ENCODE data around the gene CA12.
"Not testable (repeated sequence)": the region's sequence is repeated elsewhere in the genome, so short reads cannot be mapped to it uniquely, and the experiment has no call there.

The CA12 gene

DNA sequence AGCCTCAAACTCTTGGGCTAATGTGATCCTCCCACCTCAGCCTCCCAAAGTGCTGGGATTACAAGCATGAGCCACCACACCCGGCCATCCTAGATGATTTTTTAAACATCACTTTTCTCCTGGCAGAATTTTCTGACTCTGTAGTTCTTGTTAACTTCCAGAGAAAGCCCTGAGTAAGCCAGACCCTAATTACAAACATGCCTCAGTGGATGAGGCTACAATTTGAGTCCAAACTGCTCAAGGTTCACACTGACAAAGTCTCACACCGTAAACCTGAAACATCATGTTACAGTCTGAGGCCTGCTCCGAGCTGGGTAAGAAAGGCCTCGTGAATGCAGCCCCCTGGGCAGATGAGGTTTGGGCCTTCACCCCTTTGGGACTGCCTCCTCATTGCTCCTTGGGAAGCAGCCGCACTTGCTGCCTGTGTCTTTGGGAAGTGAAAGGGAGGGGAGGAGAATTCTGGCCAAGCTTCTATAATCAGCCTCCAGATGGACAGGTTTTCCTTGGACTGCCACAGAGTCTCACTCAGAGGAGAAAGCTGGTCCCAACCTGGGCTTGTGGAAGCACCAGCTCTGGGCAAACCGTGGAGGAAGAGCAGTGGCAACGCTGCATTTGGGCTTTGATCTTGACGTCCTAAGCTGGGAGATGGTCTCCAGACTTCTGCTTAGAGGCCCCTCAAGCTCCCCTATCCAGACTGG, 46.0 kb downstream of the CA12 start:
- DNase-seq (ENCODE audit: low spot score), result no peak

DNA sequence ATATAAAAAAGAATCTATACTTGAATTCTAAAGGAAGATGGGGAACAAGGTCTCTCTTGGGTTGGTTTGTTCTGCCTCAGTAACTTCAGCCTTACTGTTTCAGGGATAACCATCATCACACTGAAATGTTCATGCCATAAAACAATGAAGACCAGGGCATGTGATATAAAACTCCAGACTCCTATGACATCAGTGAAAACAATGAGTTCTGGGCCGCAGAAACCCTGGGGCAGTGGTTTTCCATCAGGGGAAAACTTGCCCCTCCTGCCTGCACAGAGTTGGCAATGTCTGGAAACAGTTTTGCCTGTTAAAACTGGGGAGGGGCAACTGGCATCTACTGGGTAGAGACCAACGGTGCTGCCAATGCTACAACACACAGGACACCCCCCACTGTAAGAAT, 46.8 kb downstream of the CA12 start:
- DNase-seq (ENCODE audit: low spot score), result no peak

DNA sequence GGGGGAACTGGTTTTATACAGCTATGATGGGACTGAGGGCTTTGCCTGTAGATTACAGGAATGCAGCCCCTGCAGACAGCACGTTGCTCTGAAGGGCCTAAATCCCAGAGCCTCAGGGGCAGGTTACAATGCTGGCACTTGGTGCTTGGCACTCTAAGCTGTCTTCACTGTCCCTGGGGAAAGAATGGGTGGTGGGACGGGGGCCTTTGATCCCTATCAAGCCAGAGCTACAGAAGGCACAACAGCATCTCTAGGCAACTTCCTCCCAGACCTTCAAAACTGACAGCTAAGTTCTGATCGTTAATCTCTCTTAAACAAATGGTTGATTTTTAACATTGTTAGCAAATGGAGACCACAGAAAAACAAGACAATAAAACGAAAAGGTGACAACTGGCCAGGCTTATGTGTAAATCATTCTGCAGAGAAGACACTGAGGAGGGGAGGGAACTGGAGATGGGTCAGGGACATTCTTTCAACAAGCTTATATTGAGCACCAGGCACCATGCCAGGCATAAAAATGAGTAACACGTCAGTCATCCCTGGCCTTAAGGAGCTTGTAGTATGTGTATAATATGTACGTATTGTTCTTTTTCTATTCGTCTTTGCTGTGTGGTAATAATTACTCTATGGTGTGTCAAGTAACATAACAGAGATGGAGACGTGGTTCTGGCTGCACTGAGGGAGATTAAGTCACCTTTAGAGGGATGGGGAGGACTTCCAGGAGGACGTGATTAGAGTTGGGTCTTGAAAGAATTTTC, 49.1 kb downstream of the CA12 start:
- DNase-seq (ENCODE audit: low spot score), result no peak

DNA sequence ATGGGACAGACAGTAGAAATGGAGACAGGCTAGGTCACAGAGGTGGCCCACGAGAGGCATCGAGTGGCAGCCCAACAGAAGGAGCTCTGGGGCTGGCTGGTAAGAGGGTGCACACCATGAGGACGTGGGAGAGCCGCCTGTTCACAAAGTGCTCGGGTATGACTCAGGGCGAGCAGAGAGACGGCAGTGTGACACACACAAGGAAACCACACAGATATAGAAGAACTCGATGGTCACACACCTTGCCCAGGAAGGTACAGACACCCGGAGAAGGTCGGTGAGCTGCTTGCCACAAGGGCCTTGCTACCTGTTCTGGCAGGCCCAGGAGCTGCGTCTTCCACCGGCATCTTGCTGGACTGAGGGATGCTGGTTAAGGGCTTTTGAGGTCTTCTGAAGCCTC, 50.2 kb downstream of the CA12 start:
- DNase-seq (ENCODE audit: low spot score), result no peak

DNA sequence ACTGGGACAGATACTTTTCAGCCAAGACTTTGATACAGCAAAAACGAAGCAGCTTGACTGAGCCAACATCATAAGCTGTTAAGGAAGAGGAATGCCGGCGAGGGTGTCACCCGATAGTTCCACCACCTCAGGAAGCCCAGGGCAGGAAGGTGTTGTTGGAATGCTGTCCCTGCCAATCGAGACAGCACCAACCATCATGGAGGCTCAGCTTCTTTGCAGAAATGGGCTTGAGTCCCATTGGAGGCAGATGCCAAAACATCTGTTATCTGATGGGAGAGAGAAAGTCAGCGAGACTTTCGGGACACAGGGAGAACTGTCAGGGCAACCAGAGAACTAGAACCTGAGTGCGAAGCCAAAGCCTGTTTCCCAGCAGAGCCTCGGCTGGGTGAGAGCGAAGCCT, 50.7 kb downstream of the CA12 start:
- DNase-seq (ENCODE audit: low spot score), result no peak

DNA sequence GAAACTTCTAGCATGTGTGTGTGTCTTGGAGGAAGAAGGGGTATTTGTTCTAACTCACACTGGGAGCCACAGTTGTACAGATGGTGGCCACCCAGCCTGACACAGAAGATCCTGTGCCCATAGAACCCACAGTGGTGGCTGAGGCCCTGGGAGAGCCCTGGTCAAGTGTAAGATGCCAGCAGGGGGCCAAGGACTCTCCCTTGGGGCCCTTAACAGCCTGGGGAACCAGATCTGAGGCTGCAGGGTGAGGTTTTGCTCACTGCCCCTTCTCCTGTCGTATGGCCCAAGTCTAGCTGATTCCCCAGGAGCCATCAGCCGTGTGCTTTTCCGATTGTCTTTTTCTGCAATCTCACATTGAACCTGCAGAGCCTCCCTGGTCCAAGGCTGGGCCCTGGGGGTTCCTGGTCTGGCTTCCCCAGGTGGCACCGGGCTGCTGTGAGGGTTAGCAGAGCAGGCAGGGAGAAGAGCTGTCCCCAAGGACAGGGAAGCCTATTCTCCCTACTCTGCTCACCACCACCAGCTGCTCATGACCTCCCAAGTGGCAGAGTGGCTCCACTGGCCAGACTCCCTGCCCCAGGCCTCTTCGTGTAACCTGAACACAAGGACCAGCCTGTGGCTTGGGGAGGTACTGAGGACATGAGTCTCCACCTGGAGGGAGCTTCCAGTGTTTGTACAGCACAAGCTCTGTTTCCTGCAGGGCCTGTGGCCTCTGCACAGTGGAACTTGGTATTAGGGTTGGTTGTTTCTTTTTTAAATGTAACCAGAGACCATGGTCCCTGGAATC, 51.9 kb downstream of the CA12 start:
- no peak for DNase-seq (ENCODE audit: low spot score)

DNA sequence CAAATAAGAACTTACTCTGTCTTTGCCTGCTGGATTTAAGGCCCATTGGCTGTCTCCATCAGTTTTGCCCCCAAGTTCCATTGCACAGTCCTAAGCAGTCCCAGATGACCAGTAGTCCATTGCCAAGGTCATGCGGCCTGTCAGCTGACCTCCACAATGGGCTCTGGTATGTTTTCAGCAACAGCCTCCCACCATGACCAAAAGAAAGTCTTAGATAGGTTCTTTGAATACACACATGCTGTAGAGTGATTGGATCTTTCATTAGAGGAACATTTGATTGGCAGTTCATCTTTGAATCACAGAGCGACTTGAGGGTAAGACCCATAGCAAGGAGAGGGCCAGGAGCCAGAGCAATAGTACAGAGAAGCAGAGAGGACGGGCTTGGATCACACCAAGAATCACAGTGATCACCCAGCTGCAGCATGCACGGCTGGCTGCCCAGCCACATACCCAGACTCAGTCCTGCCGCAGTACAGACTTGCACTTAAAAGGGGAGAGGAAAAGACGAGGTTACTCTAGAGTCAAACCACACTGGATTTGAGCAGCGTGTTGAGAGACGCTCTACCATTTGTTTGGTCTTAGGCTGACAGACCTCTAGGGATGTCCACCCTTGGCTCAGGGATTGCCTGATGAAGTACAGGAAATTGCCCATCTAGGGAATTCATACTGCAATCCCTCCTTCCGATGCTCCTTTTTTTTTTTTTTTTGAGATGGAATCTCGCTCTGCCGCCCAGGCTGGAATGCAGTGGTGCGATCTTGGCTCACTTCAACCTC, 53.8 kb downstream of the CA12 start:
- DNase-seq (ENCODE audit: low spot score), result no peak

DNA sequence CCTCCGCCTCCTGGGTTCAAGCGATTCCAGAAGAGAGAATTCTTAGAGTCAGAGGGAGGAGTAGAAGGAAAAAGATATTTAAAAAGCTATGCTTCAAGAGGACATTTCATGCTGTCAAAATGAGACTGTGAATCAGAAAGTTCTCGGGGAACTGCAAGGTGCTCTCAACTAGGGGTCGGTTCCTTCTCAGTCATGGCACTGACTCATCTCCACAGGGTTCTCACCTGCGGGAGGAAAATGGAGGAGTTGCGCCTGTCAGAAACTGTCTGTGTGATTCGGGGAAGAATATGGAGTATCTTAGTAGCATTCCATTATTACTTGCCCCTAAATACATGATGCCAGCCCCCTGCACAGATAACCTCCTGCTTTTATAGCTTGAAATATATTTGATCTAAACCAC, 56.9 kb downstream of the CA12 start:
- no peak for DNase-seq (ENCODE audit: low spot score)

DNA sequence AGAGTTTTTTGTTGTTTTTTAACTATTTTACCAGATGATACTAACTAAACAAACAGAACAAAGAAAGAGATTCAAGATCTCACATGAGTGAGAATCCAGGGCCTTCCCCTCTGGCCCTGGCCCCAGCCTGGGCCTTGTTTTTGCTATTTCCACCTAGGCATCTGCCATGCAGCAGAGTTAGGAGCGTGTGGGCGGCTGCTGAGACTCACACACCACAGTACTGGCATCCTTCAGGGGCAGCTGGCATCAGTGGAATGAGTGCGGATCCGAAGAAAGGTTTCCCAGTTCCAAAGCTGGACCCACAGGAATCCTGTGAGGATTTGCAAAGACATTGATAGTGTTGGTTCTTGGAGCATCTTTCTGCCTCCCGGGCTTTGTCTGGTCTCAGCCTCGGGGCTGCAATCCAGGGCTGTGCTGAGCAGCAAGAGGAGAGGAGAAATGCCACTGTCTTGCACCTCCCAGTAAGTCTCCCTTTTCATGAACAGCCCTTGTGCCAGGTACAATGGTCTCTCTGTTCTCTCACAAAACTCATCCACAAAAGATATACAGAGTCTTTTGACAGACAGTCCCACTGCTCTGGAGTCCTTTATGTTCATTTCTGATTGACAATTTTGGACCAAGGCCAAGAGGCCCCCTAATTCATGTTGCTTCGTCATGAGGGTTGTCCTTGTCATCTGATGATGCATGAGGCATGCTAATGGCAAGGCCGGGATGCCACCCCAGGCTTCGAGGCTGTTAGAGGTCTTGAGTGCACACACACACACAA, 57.7 kb downstream of the CA12 start:
- no peak for DNase-seq (ENCODE audit: low spot score)

DNA sequence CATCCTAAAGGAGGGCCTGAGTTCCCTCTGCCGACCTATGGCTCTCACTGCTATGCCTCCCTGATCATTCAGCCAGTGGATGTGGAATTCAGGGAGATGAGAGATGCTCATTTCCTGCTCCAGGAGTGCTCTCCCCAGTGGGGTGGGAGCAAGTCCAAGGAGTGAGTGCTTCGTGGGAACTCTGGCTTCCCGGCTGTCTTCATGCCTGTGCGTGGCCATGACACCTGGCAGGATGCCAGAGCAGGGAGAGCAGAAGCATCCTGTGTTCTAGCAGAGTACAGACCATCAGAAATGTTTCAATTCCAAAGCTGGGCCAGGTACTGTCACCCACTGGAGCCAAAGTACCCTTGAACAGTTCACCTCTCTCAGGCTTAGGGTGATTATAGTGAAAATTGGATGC, 59.1 kb downstream of the CA12 start:
- no peak for DNase-seq (ENCODE audit: low spot score)

DNA sequence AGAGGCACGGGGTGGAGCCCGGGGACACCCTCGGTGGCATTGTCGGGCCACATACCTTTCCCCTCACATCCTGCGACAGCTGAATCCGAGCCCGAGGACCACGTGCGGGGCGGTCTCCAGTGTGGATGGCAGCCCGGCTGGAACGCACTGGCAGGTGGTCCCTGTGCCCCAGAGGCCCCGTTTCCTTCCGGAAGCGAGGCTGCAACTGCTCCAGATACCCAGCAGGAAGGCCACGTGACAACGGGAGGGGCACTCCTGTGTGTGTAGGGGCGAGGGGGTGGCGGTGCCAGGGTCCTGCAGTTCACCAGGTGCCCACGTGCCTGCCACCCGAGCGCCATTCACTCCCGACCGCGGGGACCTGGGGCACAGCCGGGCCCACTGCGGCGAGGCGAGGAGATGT, 60.2 kb downstream of the CA12 start:
- DNase-seq (ENCODE audit: low spot score), result no peak

DNA sequence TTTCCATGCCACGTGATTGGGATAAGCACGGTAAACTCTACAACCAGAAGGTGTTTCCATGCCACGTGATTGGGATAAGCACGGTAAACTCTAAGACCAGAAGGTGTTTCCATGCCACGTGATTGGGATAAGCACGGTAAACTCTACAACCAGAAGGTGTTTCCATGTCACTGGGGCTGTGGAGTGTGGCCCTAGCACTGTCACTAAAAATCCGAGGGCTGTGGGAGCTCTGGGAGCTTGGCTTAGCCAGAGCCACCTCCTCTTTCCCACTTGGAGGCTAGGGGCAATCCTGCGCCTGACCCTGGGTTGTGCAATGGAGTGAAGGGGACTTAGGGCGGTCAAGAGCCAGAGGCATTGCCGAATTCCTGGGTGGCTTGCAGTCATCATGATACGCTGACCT, 60.7 kb downstream of the CA12 start:
- DNase-seq (ENCODE audit: low spot score), result not testable (repeated sequence)

DNA sequence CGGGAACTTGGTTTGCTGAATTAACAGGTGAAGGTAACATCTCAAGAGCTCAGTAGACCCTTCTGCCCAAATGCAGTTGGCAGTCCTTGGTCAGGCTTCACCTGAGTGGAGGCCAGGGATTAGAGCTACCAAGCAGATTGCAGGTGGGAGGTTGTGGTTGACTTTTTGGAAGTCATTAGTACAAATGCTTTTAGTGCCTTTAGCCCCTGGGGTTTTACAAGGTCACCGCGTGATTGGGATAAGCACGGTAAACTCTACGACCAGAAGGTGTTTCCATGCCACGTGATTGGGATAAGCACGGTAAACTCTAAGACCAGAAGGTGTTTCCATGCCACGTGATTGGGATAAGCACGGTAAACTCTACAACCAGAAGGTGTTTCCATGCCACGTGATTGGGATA, 61.2 kb downstream of the CA12 start:
- not testable (repeated sequence) for DNase-seq (ENCODE audit: low spot score)

DNA sequence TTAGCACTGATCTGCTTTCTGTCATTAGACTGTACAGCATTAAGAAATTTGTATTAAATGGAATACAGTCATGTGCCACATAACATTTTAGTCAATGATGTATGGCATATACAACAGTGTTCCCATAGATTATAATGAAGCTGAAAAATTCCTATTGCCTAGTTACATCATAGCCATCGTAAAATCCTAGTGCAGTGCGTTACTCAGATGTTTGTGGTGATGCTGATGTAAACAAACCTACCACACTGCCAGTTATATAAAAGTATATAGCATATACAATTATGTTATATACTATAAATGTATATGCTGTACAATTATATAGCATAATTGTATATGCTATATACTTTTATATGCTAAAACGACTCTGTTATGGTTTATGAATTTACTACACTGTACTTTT, 62.6 kb downstream of the CA12 start:
- DNase-seq (ENCODE audit: low spot score), result no peak

DNA sequence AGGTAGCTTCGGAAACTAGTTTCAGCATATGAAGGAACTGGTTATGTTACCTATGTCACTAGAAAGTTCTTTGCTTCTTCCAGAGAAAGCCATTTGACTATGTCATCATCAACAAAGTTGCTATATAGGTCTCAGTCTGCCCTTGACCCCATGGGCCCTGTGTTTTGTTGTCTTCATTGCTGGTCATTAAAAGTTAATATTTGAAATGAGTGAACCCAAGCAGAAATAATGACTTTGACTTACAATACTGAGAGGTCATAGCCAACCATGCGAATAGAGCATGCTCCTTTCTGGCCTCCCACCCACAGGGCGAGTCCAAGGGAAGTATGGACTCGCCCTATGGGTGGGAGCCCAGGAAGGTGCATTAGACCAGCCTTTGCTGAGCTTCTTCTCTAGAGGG, 63.3 kb downstream of the CA12 start:
- DNase-seq (ENCODE audit: low spot score), result no peak

DNA sequence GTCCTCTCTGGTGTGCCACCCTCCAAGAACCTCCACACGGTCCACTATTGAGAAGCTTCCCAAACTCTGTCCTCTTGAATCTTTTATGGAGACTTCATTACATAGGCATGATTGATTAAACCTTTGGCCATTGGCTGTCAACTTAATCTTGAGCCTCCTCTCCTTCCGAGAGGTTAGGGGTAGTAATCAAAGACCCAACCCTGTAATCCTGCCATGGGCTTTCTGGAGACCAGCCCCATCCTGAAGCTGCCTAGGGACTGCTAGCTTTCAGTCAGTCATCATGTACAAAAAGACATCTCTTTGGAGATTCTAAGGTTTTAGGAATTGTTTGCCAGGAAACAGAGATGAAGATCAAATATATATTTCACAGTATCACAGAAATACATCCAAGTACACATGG, 67.2 kb downstream of the CA12 start:
- no peak for DNase-seq (ENCODE audit: low spot score)

DNA sequence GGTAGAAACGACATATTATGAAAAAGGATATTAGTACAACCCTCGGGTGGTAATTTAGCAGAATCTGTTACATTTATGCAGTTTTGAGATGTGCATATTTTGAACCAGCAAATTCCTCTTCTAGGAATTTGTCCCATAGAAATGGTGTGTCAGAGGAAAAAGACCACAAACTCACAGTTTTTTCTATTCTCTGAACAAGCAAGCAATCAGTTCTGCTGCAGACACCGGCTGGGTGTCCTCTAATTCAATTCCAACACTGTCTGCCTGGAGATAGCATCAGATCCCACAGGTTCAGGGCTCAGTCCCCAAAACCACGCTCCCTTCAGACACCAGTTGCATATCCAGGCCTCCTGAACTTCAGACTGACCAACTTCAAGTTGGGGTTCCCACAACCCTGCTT, 67.8 kb downstream of the CA12 start:
- no peak for DNase-seq (ENCODE audit: low spot score)

DNA sequence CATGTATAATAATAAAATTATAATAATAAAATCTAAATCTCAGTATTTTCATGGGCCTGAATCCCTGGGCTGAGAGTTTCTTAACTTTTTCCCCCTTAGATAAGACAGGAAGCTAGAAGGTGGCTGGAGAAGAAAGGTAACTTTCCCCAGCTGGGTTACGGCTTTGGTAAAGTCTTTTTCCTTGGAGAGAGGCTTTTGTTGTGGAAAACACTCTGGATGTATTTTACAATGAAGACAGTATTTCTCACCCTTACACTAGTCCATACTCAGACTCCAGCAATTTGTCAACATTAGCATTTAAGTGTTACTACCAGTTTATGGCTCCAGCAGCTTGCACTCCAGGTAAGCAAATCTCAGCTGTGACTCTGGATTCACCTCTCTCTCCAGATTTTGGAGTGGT, 69.4 kb downstream of the CA12 start:
- no peak for DNase-seq (ENCODE audit: low spot score)

DNA sequence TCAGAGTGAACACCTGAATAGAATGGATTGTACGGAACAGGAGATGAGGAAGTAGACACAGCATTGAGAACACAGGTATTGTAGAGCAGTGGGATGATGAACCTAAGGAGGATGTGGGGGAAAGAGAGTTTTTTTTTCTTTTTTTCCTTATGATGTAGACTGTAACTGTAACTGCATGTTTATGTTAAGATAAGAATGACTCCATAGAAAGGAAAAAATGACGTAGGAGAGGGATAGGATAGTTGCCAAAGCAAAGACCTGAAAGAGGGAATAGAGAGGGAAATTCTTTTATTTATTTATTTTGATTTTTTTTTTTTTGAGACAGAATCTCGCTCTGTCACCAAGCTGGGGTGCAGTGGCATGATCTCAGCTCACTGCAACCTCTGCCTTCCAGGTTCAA, 71.0 kb downstream of the CA12 start:
- no peak for DNase-seq (ENCODE audit: low spot score)

DNA sequence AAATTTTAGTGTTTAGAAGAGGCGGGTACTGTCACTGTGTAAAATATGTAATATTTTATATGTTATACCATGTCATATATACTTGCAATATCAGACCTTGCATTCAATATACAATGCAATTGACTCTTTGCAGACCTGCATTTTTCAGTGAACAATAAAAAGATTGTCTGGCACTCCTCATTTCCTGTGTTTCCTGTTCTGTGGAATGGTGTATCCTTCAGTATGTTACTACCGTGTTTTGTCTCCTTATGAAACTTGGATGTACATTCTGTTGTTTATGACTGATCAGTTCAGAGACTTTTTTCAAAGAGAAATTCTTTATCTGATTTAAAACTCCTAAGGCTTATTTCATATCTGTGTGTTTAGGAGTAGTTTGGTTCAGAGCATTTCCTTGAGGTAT, 72.7 kb downstream of the CA12 start:
- no peak for DNase-seq (ENCODE audit: low spot score)

DNA sequence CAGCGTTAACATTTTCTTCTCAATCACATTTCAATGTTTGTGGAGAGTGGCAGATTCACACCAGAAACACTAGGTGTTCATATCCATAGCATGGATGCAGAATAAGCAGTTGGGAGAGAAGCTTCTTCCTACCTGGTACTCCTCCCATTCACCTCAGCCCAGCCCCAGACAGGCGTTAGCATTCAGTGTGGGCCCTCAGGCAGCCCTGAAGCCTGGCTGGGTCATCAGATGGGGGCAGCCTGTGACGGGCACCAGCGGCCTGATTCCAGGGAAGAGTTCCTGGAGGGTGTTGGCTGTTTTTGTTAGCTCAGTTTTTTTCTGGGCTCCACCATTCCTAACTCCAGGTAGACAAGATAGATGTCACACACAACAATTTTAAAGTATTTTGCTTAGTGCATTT, 73.2 kb downstream of the CA12 start:
- no peak for DNase-seq (ENCODE audit: low spot score)

Measured in left forelimb (tissue), 1 donor.